Kidney epithelial cell (primary cell): ENCODE measurements around the gene GZMM. TPM values are rescaled to one million over a fixed set of nuclear protein-coding genes. Genes with fewer than 3 reads are reported as not detected.

Experiments
- DNase-seq: peaks from one replicate; pipeline ENCODE4 v3.0.0-alpha.2; 2010; ENCODE audit warnings: low read depth
- H3K27me3 ChIP-seq: 2 replicates; pipeline ENCODE4 v1.6.0; 2011; ENCODE audit warnings: low read length; ENCODE audit not compliant: control insufficient read depth, insufficient read depth
- H3K36me3 ChIP-seq: 2 replicates; pipeline ENCODE4 v1.5.1; 2011; ENCODE audit warnings: low read length; ENCODE audit not compliant: control insufficient read depth, insufficient read depth
- H3K4me3 ChIP-seq: 2 replicates; pipeline ENCODE4 v1.5.1; 2011; ENCODE audit warnings: low read depth, mild to moderate bottlenecking, control low read depth, low read length
- CTCF ChIP-seq: IDR thresholded peaks from 2 replicates; pipeline ENCODE4 v1.5.1; 2011; ENCODE audit warnings: mild to moderate bottlenecking, moderate library complexity, low read length, control low read depth, inconsistent platforms; ENCODE audit not compliant: insufficient read depth, poor library complexity, severe bottlenecking
- total RNA-seq: library from RNA; depleted of rRNA; stranded (reverse); fragments of >200 nt; gene quantifications from 2 replicates; pipeline ENCODE4 v1.2.3, GENCODE V29; 2015

GZMM gene
- total RNA-seq, 1 donor from 2014 or later: not detected

DNA sequence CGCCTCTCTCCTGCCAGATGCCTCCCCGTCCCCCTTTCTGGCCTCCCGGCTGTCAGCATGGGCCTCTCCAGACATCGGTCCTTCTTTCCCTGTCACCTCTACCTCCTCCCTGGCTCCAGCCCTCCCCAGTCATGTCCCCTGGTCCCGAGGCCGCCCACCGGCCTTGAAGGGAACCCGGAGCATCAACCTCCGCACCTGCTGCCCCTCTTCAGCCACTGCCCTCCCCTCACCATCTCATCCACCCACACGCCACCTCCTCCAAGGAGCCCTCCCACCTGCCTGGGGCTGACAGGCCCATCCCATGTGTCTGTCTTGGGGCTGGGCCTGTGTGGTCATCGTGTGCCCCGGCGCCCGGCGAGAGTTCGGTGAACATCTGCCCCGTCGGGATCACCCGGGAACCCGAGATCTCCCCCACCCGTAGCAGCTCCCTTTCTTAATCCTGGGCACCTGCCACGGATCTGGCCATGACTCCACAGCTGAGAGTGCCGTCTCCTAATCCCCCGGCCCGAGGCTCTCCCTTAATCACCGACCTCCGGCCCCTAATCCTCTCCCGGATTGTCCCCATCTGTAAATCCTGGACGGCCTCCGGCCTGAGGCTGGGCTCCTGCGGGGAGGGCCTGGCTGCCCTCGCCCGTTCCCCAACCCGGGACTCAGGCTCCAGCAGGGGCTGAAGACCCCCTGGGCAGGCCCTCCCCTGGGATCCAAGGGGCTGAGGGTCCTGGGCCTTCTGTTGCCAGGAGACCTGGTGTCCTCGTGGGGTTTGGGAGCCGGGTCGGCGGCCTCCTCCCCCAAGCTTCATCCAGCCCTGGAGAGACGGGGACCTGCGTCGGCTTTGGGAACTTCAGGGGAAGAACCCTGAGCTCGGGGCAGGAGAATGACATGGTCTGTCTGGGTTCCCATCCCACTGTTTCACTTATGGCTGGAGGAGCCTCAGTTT, 51.7 kb downstream of the GZMM start:
- no peak for DNase-seq
- H3K27me3 ChIP-seq: peaks cover 45% of the 10 kb centered on the region
- H3K36me3 ChIP-seq: no peaks in the 10 kb centered on the region
- H3K4me3 ChIP-seq: no peak overlapping the region
- no peak for TF ChIP-seq CTCF

- Histone ChIP-seq H3K27me3 (peaks cover 38% of the 10 kb centered on the region), H3K36me3 (no peaks in the 10 kb centered on the region), H3K4me3 (no peak overlapping the region)
- no peak for DNase-seq
- TF ChIP-seq CTCF: no peak
Observed at GRCh38 chr19:596263-596655, 52.4 kb downstream of the GZMM start.

GRCh38 chr19:597406-598315, 53.8 kb downstream of the GZMM start:
- DNase-seq: no peak

More at GRCh38 chr19:597406-598315, 53.8 kb downstream of the GZMM start:
- Histone ChIP-seq H3K4me3 (no peak overlapping the region), H3K36me3 (no peaks in the 10 kb centered on the region), H3K27me3 (peaks cover 24% of the 10 kb centered on the region)
- TF ChIP-seq CTCF: no peak

Other genes with a start within 250 kb of the GZMM start
- gene MIER2, start 199.3 kb upstream of the GZMM start, total RNA-seq: 12.7 and 18.4 TPM in 2 replicates
- not detected in 2 replicates for gene C2CD4C, start 134.9 kb upstream of the GZMM start, total RNA-seq
- 15.2 and 19.5 TPM in 2 replicates for gene SHC2, start 83.0 kb upstream of the GZMM start, total RNA-seq
- gene MADCAM1, start 47.6 kb upstream of the GZMM start, total RNA-seq: 0.14 and 0.46 TPM in 2 replicates
- gene TPGS1, start 36.6 kb upstream of the GZMM start, total RNA-seq: 52.7 and 68.8 TPM in 2 replicates
- gene CDC34, start 12.3 kb upstream of the GZMM start, total RNA-seq: 168 and 194 TPM in 2 replicates
- 838 and 979 TPM in 2 replicates for gene BSG, start 28.5 kb downstream of the GZMM start, total RNA-seq
- 0.13 and 0.48 TPM in 2 replicates for gene HCN2, start 45.8 kb downstream of the GZMM start, total RNA-seq
- gene POLRMT, start 89.5 kb downstream of the GZMM start, total RNA-seq: 47.6 and 50.0 TPM in 2 replicates
- gene FGF22, start 95.8 kb downstream of the GZMM start, total RNA-seq: not detected in 2 replicates
- 77.6 and 107 TPM in 2 replicates for gene RNF126, start 119.2 kb downstream of the GZMM start, total RNA-seq
- gene FSTL3, start 132.3 kb downstream of the GZMM start, total RNA-seq: 378 and 504 TPM in 2 replicates
- gene PRSS57, start 151.4 kb downstream of the GZMM start, total RNA-seq: not detected in 2 replicates
- gene PALM, start 164.9 kb downstream of the GZMM start, total RNA-seq: 42.8 and 49.8 TPM in 2 replicates
- 45.6 and 52.4 TPM in 2 replicates for gene MISP, start 207.1 kb downstream of the GZMM start, total RNA-seq